Effector CD4-positive, alpha-beta T cell (primary cell): ENCODE measurements around the gene CD52.
A peak's percentile ranks its signal among the peaks of the same experiment; 100 is the strongest.

Experiments
- DNase-seq: peaks from one replicate; pipeline ENCODE4 v3.0.0-alpha.2; 2020
- total RNA-seq: gene quantifications from one replicate; lab custom pipeline; 2026; lab: John Stamatoyannopoulos, UW

The CD52 gene, protein sequence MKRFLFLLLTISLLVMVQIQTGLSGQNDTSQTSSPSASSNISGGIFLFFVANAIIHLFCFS
- 143 reads per million, percentile 88 among the genes with 10 or more reads in this experiment for total RNA-seq

DNA sequence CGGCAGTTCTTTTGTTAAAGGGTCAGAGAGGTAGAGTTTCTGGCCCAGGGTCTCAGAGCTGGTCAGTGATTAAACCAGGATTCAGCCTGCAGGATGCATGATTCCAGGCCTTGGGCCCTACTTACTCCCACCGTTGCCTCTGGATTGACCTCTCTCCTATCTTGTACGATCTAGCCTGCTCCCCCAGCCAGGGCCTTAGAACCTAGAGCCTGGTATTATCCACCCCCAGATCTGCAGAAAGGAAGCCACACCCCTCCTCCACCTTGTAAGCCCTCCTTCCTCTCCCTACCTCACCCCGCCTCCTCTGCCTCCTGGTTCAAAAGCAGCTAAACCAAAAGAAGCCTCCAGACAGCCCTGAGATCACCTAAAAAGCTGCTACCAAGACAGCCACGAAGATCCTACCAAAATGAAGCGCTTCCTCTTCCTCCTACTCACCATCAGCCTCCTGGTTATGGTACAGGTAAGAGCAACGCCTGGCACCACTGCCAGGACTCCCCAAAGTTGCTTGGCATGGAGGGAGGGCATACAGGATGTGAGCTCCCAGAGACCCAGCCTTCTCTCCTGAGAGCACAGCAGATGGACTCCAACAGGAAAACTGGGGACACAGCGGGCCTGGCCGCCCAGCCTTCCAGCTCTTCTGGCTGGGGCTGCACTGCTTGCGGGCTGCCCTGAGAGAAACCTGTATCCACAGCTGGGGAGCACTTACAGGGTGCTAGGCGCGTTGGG is at the start of gene CD52:
Gene CD52 (plus strand): TSS at position 347 of the 726 bp plus-strand sequence. CDS start 60 bp downstream, at position 407.
- peak; percentile 69 for DNase-seq

DNA sequence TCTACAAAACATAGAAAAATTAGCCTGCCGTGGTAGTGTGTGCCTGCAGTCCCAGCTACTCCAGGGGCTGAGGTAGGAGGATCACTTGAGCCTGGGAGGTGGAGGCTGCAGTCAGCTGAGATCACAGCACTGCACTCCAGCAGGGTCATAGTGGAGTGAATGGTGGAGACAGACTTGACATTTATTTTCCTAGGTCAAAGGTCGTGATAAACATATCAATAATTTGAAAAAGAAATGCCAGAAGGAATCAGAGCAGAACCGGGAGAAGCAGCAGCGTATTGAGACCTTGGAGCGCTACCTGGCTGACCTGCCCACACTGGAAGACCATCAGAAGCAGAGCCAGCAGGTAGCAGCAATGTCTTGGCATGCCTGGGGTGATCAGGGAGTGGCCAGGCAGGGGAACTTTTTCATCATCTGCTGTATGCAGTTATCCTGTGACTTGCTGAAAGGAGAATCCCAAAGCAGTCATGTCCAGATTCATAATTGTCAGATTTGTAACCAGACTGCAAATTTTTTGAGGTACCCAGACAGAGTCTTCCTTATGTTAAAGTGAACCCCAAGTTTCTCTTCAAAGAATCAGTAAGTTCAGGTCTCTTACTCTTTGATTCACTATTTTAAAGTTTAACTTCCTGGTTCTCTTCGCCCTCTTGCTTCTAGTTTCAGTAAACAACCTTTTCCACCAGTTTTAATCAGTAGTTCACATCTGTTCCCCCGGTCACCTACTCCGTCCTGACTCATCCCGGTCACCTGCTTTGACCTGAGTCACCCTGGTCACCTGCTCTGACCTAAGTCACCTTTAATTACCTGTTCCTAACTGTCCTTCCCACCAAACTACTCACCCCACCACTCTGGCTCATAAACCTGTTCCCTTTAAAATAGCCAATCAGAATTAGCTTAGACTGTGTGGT is 49.2 kb upstream of the CD52 start:
- no peak for DNase-seq

DNA sequence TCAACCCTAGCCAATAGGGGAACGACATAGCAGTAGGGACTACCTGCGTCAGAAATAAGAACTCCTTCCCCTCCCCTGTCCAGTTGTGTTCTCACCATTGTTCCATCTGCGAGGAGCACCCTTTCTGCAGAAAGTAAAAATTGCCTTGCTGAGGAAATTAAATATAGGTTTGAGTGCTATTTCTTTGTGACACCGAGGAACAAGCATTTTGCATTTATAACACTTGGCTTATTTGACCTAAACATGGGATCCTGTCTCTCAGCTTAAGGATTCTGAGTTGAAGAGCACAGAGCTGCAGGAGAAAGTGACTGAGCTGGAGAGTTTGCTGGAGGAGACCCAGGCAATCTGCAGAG is 48.6 kb upstream of the CD52 start:
- DNase-seq: no peak

GRCh38 chr1:26274801-26275425 is 42.8 kb upstream of the CD52 start:
- no peak for DNase-seq

DNA sequence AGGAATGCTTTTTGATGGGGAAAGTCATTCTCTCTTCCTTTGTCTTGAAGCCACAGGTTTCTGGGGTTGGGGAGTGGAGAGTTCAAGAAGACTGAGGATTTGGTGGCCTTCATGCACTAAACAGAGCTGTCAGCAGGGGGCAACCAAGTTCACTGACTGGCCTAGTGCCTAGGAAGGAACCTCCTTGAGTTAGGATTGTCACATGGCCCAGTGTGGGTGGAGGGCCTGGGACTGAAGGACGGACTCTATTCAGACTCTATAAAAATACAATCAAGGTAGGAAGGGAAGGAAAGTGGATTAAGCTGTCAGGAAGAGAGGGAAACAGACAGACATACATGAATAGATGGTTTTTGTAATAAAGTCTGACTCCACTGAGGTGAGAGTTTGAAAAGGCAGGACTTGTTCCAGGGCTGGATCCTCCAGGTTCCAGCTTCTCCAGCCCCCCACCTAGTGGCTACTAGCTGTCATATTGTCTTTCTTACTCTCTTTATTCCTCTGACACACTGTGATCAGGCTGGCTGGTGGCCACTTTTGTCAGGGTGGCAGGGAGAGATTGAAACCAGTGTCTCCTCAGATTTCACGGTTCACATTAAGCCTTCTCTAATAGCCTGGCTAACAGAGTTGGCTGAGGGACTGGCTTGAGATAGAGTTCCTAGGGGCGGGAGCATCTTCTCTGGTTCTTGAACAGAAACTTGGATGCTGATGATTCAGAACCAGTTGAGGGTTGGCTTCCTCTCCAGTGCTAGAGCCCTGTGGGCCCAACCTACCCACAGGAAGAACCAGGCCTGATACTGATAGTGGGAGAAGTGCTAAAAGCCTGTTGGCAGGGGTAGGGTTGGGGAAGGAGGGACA is 42.0 kb upstream of the CD52 start:
- peak; percentile 63 for DNase-seq

- no peak for DNase-seq
Observed at GRCh38 chr1:26276432-26276838, 41.3 kb upstream of the CD52 start.

- no peak for DNase-seq
Observed at GRCh38 chr1:26277261-26277661, 40.5 kb upstream of the CD52 start.

GRCh38 chr1:26277719-26278118 is 40.0 kb upstream of the CD52 start:
- DNase-seq: no peak

DNA sequence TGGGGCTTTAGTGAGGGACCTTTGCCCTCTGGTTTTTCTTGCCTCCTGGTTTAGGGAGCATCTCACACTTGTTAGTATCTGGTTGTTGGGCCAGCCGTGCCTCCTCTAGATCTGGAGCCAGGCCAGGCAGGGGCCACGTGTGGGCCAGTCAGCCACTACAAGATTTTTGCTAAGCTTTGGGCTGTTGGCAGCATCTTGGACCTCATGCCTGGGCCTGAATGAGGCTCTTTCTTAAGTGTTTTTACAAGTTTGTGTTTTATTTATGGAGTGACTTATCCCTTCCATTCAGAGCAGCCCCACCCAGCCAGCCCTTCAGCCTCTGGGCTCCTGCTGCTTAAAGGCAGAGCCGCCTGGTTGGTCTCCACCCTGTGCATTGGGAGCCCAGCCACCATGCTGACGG is 39.5 kb upstream of the CD52 start:
- no peak for DNase-seq

DNA sequence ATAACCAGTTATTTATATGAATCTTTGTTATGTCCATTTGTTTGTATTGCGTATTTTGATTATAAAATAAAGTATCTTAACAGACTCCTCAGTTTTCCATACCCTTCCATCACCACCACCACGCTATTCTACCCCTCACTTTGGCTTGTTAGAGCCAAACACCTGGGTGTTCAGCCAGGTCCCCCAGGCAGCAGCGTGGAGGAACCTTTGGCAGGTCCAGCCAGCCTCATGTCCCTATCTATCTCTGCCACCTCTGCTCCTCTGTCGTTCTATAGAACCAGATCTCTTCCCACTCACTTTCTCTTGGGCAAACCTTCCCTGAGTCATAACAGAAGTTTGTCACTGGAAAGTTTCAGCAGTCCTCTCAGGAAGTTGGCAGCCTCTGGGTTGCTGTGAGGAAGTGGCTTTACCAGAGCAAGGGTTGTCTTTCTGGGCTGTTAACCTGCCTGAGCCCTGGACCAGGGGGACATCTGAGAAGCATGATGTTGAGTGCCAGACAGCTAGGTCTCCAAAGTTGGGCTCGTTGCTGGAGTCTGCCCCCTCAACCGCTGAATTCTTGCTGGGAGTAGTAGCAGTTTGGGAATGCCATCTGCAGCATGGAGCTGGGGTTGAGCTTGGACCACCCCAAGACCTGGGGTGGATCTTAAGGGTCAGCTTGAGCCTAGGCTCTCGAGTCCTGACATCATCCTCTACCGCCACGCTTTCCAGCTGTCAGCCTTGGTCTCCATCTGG is 38.9 kb upstream of the CD52 start:
- DNase-seq: no peak

GRCh38 chr1:26279456-26280332 is 38.1 kb upstream of the CD52 start, which contains the start of gene SH3BGRL3:
Gene SH3BGRL3 (plus strand): TSS chr1:26280086. CDS start chr1:26280156, 70 bp downstream.
- DNase-seq: peak; percentile 84

GRCh38 chr1:26280333-26281042 is 37.3 kb upstream of the CD52 start:
- no peak for DNase-seq

DNA sequence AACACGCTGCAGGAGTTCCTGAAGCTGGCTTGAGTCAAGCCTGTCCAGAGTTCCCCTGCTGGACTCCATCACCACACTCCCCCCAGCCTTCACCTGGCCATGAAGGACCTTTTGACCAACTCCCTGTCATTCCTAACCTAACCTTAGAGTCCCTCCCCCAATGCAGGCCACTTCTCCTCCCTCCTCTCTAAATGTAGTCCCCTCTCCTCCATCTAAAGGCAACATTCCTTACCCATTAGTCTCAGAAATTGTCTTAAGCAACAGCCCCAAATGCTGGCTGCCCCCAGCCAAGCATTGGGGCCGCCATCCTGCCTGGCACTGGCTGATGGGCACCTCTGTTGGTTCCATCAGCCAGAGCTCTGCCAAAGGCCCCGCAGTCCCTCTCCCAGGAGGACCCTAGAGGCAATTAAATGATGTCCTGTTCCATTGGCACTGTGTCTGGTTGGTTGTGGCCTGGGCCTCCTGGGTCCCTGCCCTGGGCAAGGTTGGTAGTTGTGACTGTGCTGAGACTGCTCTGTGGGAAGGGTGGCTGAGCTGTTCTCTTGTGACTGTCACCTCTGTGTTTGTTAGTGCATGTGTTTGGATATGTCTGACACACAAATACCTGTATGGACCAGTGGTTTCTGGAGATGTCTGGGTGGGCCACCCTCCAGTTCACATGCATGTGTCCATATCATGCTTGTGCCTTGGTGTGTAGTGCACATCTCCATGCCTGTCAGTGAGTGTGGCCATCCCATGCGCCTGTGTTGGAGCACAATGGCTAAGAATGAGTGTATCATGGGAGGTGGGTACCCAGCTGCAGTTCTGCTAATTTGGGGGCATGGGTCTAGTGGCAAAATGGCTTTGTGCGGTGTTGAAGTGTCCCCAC is 36.4 kb upstream of the CD52 start:
- DNase-seq: no peak

GRCh38 chr1:26281971-26282370 is 35.8 kb upstream of the CD52 start:
- DNase-seq: no peak

DNA sequence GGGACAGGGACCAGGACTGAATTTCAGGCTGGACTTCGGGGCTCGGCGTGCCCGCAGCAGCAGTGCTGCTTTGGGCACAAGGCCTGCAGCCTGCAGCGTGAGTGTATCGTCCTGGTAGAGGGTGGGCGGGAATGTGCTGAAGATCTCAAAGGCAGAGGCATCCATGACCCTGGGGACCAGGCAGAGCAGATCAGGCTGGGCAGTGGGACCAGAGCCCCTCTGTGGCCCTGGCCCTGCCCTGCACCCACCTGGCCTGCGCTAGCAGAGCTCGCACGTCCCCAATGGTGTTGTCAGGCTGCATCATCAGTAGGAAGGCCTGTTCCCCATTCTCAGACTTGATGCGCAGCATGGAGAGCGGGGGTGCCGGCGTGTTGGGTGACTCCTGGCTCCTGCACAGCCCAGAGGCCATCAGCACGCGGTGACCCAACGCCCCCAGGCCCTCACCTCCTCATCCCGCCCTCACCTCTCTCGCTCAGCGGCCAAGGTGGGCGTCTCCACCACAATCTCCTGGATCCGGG is 35.3 kb upstream of the CD52 start:
- no peak for DNase-seq

GRCh38 chr1:26283279-26283853 is 34.4 kb upstream of the CD52 start:
- DNase-seq: no peak

DNA sequence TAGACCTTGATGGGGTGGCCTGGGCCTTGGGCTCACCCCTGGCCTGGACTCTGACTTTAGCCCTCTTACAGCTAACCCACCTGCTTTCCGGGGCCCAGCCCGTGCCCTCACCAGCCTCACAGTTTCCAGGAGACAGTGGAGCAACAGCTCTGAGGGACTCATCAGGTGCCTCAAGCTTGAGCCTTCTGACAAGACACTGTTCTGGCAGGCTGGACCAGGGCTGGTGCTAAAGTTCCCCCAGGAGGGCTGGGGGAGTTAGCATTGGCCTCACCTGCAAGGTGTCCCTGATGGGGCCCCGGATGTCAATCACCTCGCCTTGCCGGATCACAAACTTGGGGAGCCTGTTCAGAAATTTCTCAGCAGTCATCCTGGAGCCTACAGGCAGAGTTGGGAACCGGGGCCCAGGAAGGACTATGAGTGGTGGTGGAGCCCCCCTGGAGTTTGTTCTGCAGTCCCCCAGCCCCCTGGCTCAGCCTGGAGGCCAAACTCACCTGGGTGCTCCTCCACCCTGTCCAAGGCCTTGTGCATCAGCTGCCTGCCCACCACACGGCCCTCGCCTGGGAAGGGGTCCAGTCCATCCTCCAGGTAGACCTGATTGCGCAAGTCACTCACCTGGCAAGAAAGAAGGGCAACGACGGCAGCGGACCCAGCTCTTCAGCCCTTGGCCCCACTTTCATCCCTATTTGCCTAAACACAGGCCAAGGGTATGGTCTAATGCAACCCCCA is 33.7 kb upstream of the CD52 start:
- no peak for DNase-seq
